Measurements from ENCODE around the gene CX3CR1.
"Not testable (repeated sequence)": the region's sequence is repeated elsewhere in the genome, so short reads cannot be mapped to it uniquely, and the experiment has no call there.

Gene CX3CR1

GRCh38 chr3:39268549-39268900 is 11.3 kb downstream of the CX3CR1 start:
- in situ Hi-C loops (cut with MboI; ENCODE audit: low sequenced_read_pairs), result no loop called here

- in situ Hi-C loops (cut with MboI; ENCODE audit: low sequenced_read_pairs), result no loop called here
These were observed 11.9 kb downstream of the CX3CR1 start for GRCh38 chr3:39267631-39268548.

GRCh38 chr3:39264053-39264452 is 15.8 kb downstream of the CX3CR1 start:
- in situ Hi-C loops (cut with MboI; ENCODE audit: low sequenced_read_pairs), result no loop called here

GRCh38 chr3:39263576-39263975 is 16.3 kb downstream of the CX3CR1 start:
- in situ Hi-C loops (cut with MboI; ENCODE audit: low sequenced_read_pairs), result no loop called here

- in situ Hi-C loops (cut with MboI; ENCODE audit: low sequenced_read_pairs), result no loop called here
These were observed 17.0 kb downstream of the CX3CR1 start for GRCh38 chr3:39262846-39263245.

- in situ Hi-C loops (cut with MboI; ENCODE audit: low sequenced_read_pairs), result no loop called here
These were observed 18.1 kb downstream of the CX3CR1 start for GRCh38 chr3:39261726-39262125.

GRCh38 chr3:39260957-39261356 is 18.9 kb downstream of the CX3CR1 start:
- in situ Hi-C loops (cut with MboI; ENCODE audit: low sequenced_read_pairs), result no loop called here

- in situ Hi-C loops (cut with MboI; ENCODE audit: low sequenced_read_pairs), result no loop called here
These were observed 19.5 kb downstream of the CX3CR1 start for GRCh38 chr3:39260318-39260717.

- in situ Hi-C loops (cut with MboI; ENCODE audit: low sequenced_read_pairs), result no loop called here
These were observed 24.1 kb downstream of the CX3CR1 start for GRCh38 chr3:39255503-39256325.

- in situ Hi-C loops (cut with MboI; ENCODE audit: low sequenced_read_pairs), result no loop called here
These were observed 24.9 kb downstream of the CX3CR1 start for GRCh38 chr3:39254806-39255449.

GRCh38 chr3:39251576-39251975 is 28.3 kb downstream of the CX3CR1 start:
- in situ Hi-C loops (cut with MboI; ENCODE audit: low sequenced_read_pairs), result no loop called here

- in situ Hi-C loops (cut with MboI; ENCODE audit: low sequenced_read_pairs), result no loop called here
These were observed 29.6 kb downstream of the CX3CR1 start for GRCh38 chr3:39250116-39250747.

- in situ Hi-C loops (cut with MboI; ENCODE audit: low sequenced_read_pairs), result no loop called here
These were observed 30.3 kb downstream of the CX3CR1 start for GRCh38 chr3:39249453-39250115.

- in situ Hi-C loops (cut with MboI; ENCODE audit: low sequenced_read_pairs), result no loop called here
These were observed 38.3 kb downstream of the CX3CR1 start for GRCh38 chr3:39241561-39241960.

GRCh38 chr3:39237027-39237426 is 42.8 kb downstream of the CX3CR1 start:
- in situ Hi-C loops (cut with MboI; ENCODE audit: low sequenced_read_pairs), result no loop called here

GRCh38 chr3:39234651-39235050 is 45.2 kb downstream of the CX3CR1 start:
- in situ Hi-C loops (cut with MboI; ENCODE audit: low sequenced_read_pairs), result no loop called here

GRCh38 chr3:39232859-39233258 is 47.0 kb downstream of the CX3CR1 start:
- in situ Hi-C loops (cut with MboI; ENCODE audit: low sequenced_read_pairs), result no loop called here

GRCh38 chr3:39230453-39230852 is 49.4 kb downstream of the CX3CR1 start:
- in situ Hi-C loops (cut with MboI; ENCODE audit: low sequenced_read_pairs), result no loop called here

- in situ Hi-C loops (cut with MboI; ENCODE audit: low sequenced_read_pairs), result no loop called here
These were observed 51.3 kb downstream of the CX3CR1 start for GRCh38 chr3:39228496-39228895.

GRCh38 chr3:39227596-39227995 is 52.2 kb downstream of the CX3CR1 start:
- in situ Hi-C loops (cut with MboI; ENCODE audit: low sequenced_read_pairs), result not testable (repeated sequence)

Measured in hTERT RPE-1 (cell line).